ENCODE data around the gene PSMB3.

PSMB3 gene

DNA sequence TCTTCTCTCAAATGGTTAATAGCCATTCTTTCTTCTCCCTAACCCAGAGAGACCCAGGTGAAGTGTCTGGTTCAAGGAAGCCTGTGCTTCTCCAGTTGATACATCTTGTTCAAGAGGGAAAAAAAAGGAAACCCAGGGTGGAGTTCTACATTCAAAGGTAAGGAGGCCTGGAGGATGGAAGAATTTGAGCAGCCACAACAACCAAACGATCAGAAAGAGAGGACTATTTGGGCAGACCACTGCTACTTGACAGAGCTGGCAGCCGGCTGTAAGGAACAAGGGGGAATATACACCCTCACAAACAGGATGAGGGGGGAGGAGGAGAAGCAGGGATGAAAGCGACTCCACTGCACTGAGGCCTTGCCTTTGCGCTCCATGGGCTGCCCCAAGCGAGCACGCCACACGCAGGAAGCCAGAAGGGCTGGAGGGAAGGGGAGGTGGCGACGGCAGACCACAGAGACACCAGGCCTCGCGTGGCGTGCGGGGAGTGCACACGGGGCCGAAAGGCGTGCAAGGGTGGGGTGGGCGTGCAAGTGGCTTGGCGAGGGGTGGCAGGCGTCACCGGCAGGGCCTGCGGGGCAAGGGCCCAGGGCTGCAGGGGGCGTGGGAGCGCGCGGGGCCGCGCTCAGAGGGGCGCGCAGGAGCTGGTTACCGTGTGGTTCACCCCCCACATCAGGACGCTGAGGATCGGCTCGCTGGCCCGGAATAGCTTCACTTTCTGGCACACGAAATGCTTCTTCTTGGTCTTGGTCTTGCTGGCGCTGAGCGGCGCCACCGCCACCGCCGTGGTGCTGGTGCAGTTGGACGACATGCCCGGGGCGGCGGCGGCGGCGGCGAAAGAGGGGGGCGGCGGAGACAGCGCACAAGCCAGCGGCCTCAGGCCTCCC, 46.3 kb downstream of the PSMB3 start:
- peak; percentile 71 for DNase-seq

DNA sequence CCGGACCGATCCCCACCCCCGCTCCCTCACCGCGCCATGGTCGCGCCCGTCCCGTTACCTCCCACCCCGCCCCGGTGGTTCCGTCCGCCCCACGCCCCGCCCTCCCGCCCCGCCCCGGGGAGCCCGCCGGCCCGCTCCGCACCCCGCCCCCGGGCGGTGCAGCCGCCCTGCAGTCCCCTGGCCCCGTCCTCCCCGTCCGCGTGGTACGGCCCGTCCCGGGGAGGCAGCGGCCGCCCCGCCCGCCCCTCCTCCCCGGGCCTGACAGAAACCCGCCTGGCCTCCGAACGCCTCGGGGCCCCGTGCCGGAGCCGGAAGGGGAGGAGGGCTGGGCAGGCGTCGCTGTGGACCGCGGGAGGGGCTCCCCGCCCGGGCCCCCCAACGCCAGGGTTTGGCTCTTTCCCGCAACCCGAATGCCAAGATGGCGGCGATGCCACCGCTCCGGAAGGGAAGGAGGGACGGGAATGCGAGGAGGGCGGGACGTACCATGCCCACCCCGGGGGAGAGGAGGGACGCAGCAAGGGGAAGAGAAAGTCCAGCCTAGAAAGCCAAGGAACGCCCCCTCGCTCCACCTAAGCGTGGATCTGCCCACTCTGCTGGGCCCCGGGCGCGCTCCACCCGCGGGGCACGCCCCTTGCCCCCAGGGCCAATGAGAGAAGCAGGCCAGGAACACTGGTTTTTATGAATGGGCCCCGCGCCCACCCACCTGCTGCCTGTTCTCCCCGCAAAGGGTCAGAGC, 47.1 kb downstream of the PSMB3 start, which contains the start of gene PIP4K2B:
PIP4K2B (minus strand) TSS at position 56 of the 736 bp plus-strand sequence. CDS start 132 bp downstream, outside the sequence.
- peak; percentile 96 for DNase-seq

GRCh38 chr17:38800237-38800760, 47.8 kb downstream of the PSMB3 start:
- DNase-seq: no peak

GRCh38 chr17:38809828-38810227, 57.3 kb downstream of the PSMB3 start:
- DNase-seq: no peak

All from activated CD4-positive, alpha-beta T cell treated with anti-CD3 and anti-CD28 coated beads, Interleukin-10, Interleukin-2, amounts not matched to agents 100 ng/mL and 50 ng/mL, durations not matched to agents 16 hours and 8 hours (primary cell).